ENCODE measurements around the gene RBM20. TPM values are rescaled to one million over a fixed set of nuclear protein-coding genes. Genes with fewer than 3 reads are reported as not detected.

Gene RBM20
- total RNA-seq, 1 experiment from 2014 or later = 1.2 TPM

Small RNAs within 50 kb of the gene (small RNA-seq; reads per million reads assigned to genes)
- 0 reads per million in 2 experiments for gene RF00019
- gene RN7SKP288 = 0 reads per million in 2 experiments
- 0 reads per million in 2 experiments for gene RNA5SP327

Other genes with a start within 250 kb of the RBM20 start
- gene DUSP5, start 146.4 kb upstream of the RBM20 start, total RNA-seq (2014; rRNA removed; shearing (Covaris generic)) = 2.7 and 3.0 TPM in 2 replicates
- gene SMC3, start 76.6 kb upstream of the RBM20 start, total RNA-seq (2014; rRNA removed; shearing (Covaris generic)) = 29.5 and 29.6 TPM in 2 replicates
- gene PDCD4, start 227.6 kb downstream of the RBM20 start, total RNA-seq (2014; rRNA removed; shearing (Covaris generic)) = 22.3 and 29.3 TPM in 2 replicates

Measured in SK-MEL-5 (cell line).